NCI-H1092 treated with DMSO at 0.1 percent for 48 hours (cell line): ENCODE measurements around the gene PLCB1.
"Not testable (repeated sequence)": the region's sequence is repeated elsewhere in the genome, so short reads cannot be mapped to it uniquely, and the experiment has no call there.

Experiments used
- DNase-seq: peaks from one replicate; lab custom pipeline; 2025; lab: John Stamatoyannopoulos, UW

PLCB1 gene

GRCh38 chr20:8834851-8835250 is 702.8 kb downstream of the PLCB1 start:
- no peak for DNase-seq

DNA sequence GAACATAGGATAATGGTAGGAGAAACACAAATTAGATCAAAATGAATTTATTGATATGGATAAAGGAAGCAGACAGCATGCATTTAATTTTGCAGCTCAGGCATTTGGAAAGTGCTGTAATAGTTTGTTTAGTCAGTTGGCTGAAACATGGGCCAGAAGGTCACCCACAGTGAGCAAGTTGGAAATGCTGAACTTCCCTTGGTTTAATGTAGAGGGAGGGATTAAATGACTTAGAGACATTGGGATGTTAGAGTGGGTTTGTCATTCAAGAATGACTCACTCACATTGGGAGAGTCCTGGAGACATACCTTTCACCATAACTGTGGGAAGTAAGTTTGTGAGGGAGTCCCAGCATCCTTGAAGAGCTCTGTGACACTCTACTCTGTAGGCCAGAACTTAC is 705.3 kb downstream of the PLCB1 start:
- DNase-seq: no peak

GRCh38 chr20:8842525-8842924 is 710.5 kb downstream of the PLCB1 start:
- no peak for DNase-seq

GRCh38 chr20:8844179-8844578 is 712.1 kb downstream of the PLCB1 start:
- no peak for DNase-seq

DNA sequence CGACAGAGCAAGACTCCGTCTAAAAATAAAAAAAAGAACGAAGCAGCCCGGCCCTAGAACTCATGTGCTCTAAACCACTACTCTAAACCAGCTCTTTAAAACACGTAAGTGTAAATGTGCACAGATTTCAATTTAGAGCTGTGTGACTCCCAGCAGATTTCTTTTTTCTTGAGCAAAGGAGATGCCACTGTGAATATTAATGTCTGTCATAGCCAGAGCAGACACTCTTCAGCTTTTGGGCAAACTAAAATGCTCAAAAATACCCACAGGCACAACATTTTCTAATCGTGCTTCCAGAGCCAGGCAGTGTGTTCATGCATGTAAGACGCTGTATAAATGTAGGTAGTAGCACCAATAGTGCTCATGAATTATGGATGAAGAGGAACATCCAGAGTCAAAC is 717.9 kb downstream of the PLCB1 start:
- DNase-seq: no peak

DNA sequence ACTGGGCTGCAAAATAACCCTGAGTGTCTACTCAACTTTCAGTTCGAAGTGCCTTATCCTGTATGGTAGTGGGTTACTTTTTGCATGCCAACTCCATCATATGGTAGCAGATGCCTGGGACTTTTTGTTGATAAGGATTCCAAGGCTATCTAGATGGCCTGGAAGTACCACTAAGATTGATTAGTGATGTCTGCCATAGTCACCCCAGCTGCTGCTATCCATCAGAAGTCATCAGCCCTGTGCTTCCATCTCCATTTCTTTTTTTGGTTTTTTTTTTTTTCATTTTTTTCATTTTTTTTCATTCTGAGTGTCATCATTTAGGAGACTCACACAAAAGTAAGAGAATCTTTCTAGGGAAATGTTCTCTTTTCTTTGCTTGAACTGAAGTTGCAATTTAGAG is 719.4 kb downstream of the PLCB1 start:
- DNase-seq: no peak

- DNase-seq: not testable (repeated sequence)
These were observed 719.9 kb downstream of the PLCB1 start for GRCh38 chr20:8851919-8852318.

- DNase-seq: not testable (repeated sequence)
These were observed 721.1 kb downstream of the PLCB1 start for GRCh38 chr20:8853211-8853610.

- peak; percentile 72 for DNase-seq
These were observed 721.8 kb downstream of the PLCB1 start for GRCh38 chr20:8853805-8854338.

GRCh38 chr20:8854571-8854970 is 722.5 kb downstream of the PLCB1 start:
- no peak for DNase-seq

GRCh38 chr20:8855315-8855714 is 723.2 kb downstream of the PLCB1 start:
- DNase-seq: no peak

GRCh38 chr20:8856668-8857067 is 724.6 kb downstream of the PLCB1 start:
- no peak for DNase-seq

DNA sequence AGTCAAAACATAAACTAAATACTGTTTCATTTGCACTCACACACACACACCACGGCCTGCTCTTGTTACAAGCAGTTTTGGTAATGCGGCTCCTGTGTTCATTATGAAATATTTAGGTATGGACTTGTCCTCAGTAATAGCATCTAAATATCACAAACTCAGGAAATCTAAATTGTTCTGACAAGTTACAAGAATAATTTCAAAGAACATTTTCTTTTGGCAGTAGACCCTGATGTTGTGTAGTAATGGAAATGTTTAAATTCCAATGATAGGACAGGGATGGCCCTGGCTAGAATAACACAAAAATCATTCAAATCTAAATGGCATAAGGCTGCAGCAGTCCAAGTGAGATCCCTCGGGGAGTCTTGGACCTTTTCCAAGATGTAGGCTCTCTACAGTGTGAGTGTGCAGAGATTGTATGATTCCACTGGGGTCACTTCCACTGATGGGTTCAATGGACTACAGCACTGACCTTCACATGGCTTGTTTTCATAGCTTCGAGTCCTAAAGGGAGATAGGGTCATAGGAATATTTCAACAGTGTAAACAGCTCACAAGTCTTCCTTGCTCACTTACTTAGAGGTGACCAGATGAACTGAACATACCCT is 726.2 kb downstream of the PLCB1 start:
- DNase-seq: no peak

DNA sequence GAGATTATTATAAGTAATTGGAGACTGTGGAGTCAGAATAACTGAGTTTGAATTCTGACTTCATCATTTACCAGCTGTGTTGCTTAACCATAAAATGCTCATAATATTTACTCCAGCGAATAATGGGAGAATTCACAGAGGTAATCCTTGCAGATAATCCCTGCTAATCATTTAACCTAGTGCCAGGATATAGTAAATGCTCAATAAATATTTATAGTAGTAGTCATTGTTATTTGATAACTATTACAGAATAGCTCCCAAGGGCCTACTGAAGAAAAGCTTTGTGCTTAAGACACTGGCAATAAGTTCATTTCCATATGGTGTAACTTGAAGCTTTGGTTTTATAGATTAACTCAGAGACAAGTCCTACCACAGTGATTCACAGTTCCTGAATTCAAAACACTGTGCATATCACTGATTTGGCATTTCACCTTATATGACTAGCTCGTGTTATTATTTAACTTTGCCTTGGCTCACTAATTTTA is 728.0 kb downstream of the PLCB1 start:
- no peak for DNase-seq

GRCh38 chr20:8862092-8862491 is 730.0 kb downstream of the PLCB1 start:
- no peak for DNase-seq

- no peak for DNase-seq
These were observed 733.6 kb downstream of the PLCB1 start for GRCh38 chr20:8865636-8866035.

GRCh38 chr20:8867038-8867740 is 735.1 kb downstream of the PLCB1 start:
- DNase-seq: no peak

DNA sequence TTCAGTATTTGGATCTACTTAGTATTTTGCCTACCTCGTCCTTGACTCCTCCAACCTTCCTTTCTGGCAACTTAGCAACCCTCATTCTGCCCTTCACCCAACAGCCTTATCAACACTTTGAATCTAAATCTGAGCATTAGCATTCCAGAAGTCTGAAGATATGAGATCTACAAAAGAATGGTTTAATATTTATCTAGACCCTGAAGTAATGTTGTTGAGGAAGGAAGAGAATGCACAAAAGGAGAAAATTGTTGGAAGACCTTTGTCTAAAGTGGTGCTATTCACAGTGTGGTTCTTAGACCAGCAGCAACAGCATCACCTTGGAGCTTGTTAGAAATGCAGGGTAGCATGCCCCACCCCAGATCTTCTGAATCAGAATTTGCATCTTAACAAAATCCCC is 738.6 kb downstream of the PLCB1 start:
- DNase-seq: no peak

DNA sequence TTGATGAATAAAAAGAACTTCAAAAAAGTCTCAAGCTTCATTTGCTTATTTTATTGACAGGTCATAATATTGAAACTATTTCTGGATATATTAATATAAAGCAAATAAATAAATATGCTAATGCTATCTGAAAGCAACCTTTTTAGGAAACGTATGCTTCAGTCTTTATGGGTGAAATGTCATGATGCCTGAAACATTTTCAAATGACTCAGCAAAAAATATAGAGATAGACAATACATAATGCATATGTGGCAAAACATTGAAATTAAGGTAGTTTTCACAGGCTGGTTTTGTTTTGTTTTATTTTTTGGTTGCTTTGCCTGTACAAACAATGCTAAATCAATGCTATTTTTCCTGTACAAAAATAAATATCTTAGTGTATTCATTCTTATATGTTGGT is 742.4 kb downstream of the PLCB1 start:
- DNase-seq: no peak

- DNase-seq: no peak
These were observed 743.5 kb downstream of the PLCB1 start for GRCh38 chr20:8875586-8875985.

DNA sequence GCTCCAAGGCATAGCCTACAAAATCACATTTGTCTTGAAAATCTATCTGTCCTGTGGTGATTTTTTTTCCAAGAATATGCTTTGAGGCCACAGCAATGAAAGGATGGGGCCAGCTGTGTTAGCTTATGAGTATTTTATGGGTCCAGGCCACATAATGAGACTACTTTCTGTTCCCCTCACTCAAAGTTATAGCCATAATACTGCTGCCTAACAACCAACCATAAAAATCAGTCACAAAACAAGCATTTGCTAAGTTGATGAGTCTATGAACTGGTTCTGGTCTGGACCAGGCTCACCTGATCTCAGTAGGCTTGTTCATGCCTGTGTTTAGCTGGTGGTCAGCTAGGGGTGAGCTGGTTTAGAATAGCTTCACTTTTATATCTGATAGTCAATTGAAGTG is 744.3 kb downstream of the PLCB1 start:
- DNase-seq: no peak

DNA sequence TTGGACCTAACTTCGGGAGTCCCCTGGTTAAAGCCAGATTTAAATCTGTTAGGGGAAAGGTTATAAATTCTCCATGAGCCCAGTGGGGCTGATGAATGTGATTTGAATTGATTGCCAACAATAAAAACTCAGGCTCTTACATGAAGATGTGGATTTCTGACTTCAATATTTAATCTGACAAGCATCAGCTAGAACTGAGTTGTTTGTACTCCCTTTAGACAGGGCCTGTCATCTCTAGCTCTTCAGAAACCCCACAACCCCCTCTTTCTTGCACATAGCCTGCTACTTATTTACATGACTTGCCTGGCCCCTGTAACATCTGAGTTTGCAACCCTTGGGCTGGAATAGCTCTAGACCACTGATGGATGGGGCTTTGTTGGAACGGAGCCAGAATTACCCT is 745.2 kb downstream of the PLCB1 start:
- DNase-seq: no peak

DNA sequence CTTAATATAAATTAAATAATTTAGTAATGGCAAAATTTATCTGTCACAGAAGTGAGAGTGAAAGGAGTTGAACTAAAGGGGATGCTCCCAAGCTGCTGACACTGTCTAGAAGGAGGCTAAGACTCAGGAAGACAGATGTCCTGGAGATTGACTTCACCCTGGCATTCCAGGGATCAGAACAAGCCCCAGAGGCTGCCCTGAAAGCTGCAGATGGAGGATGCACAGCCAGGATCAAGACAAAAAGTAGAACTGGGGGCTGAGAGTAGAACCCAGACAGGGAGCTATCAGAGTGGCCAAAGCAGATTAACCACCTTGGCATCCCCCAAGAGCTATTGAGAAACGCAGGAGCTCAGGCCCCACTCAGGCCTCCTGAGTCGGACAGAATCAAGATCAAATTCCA is 747.6 kb downstream of the PLCB1 start:
- DNase-seq: no peak
